Fibroblast of lung (primary cell): ENCODE data around the gene OR6C76.

ENCODE experiments used
- EZH2 ChIP-seq: IDR thresholded peaks from 2 replicates; pipeline ENCODE4 v1.5.1; 2012; ENCODE audit warnings: low read length, control low read depth, mild to moderate bottlenecking; ENCODE audit errors: missing control alignments
- TF ChIP-seq, protein P1 (sequence below), 2 donors: IDR thresholded peaks in 1 of 2; conservative IDR thresholded peaks in 1 of 2; 1 replicate in 1 of 2; 2 replicates in 1 of 2; pipeline ENCODE4 v1.5.1; 2011 to 2012; ENCODE audit warnings: low read length in 2 of 2, control low read depth in 1 of 2, inconsistent platforms in 1 of 2, low read depth in 1 of 2, mild to moderate bottlenecking in 1 of 2

- TF ChIP-seq, protein P1, sequence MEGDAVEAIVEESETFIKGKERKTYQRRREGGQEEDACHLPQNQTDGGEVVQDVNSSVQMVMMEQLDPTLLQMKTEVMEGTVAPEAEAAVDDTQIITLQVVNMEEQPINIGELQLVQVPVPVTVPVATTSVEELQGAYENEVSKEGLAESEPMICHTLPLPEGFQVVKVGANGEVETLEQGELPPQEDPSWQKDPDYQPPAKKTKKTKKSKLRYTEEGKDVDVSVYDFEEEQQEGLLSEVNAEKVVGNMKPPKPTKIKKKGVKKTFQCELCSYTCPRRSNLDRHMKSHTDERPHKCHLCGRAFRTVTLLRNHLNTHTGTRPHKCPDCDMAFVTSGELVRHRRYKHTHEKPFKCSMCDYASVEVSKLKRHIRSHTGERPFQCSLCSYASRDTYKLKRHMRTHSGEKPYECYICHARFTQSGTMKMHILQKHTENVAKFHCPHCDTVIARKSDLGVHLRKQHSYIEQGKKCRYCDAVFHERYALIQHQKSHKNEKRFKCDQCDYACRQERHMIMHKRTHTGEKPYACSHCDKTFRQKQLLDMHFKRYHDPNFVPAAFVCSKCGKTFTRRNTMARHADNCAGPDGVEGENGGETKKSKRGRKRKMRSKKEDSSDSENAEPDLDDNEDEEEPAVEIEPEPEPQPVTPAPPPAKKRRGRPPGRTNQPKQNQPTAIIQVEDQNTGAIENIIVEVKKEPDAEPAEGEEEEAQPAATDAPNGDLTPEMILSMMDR (conservative IDR thresholded peaks at IDR 0.05 in 1 of 2, IDR thresholded peaks at IDR 0.05 in 1 of 2; ENCODE audit: low read depth in 1 of 2, low read length in 2 of 2), result no peak
- TF ChIP-seq EZH2, result no peak
Observed at GRCh38 chr12:55385891-55386290, 40.2 kb upstream of the OR6C76 start.
